Measurements from ENCODE around the gene SCUBE1.

DNA sequence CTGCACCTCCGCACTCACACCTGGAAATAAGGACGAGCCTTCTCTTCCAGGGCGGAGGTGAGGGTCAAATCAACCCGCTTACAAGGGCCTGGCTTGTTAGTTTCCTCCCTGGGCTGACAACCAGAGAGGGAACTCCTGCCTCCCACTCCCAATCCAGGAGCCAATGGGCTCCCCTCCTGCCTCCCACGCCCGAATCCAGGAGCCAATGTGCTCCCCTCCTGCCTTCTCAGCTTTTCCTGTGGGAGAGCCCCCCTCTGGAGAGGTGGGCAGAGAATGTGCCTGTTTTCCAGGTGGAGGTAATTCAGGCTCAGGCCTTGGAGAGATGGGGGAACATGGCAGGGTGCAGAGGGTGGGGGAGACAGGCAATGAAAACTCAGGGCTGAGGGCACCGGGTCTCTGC lies 102.6 kb downstream of the SCUBE1 start:
- TF ChIP-seq RARB (CRISPR knock-in tag; IDR thresholded peaks at IDR 0.05) (no peak), ZC3H10 (CRISPR knock-in tag; IDR thresholded peaks at IDR 0.05) (no peak), SNAI2 (CRISPR knock-in tag; IDR thresholded peaks at IDR 0.05) (no peak), ESRRG (CRISPR knock-in tag; IDR thresholded peaks at IDR 0.05) (no peak), TCF4 (CRISPR knock-in tag; IDR thresholded peaks at IDR 0.05; ENCODE audit: borderline replicate concordance) (no peak), ZNF565 (CRISPR knock-in tag; conservative IDR thresholded peaks at IDR 0.05; ENCODE audit: low read depth) (no peak), GLIS3 (CRISPR knock-in tag; IDR thresholded peaks at IDR 0.05) (no peak), TOX (CRISPR knock-in tag; IDR thresholded peaks at IDR 0.05; ENCODE audit: borderline replicate concordance) (no peak), ZFP3 (CRISPR knock-in tag; IDR thresholded peaks at IDR 0.05) (no peak), PPARA (CRISPR knock-in tag; IDR thresholded peaks at IDR 0.05; ENCODE audit: borderline replicate concordance) (no peak)
- TF ChIP-seq, protein P1, sequence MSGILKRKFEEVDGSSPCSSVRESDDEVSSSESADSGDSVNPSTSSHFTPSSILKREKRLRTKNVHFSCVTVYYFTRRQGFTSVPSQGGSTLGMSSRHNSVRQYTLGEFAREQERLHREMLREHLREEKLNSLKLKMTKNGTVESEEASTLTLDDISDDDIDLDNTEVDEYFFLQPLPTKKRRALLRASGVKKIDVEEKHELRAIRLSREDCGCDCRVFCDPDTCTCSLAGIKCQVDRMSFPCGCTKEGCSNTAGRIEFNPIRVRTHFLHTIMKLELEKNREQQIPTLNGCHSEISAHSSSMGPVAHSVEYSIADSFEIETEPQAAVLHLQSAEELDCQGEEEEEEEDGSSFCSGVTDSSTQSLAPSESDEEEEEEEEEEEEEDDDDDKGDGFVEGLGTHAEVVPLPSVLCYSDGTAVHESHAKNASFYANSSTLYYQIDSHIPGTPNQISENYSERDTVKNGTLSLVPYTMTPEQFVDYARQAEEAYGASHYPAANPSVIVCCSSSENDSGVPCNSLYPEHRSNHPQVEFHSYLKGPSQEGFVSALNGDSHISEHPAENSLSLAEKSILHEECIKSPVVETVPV (CRISPR knock-in tag; IDR thresholded peaks at IDR 0.05), result no peak
- TF ChIP-seq, protein P2, sequence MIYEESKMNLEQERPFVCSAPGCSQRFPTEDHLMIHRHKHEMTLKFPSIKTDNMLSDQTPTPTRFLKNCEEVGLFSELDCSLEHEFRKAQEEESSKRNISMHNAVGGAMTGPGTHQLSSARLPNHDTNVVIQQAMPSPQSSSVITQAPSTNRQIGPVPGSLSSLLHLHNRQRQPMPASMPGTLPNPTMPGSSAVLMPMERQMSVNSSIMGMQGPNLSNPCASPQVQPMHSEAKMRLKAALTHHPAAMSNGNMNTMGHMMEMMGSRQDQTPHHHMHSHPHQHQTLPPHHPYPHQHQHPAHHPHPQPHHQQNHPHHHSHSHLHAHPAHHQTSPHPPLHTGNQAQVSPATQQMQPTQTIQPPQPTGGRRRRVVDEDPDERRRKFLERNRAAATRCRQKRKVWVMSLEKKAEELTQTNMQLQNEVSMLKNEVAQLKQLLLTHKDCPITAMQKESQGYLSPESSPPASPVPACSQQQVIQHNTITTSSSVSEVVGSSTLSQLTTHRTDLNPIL (CRISPR knock-in tag; IDR thresholded peaks at IDR 0.05; ENCODE audit: low read depth), result no peak

All from SK-N-SH treated with all-trans-retinoic acid at 6 μM for 48 hours (cell line).